HG03460 (cell line): ENCODE results near the gene CCDC27.

Experiments used
- ATAC-seq: cut with Tn5 transposase; IDR thresholded peaks from one replicate; pipeline ENCODE4 v1.9.1; 2021; ENCODE audit not compliant: unreplicated experiment

Gene CCDC27

GRCh38 chr1:3817138-3817740 lies 65.0 kb downstream of the CCDC27 start:
- ATAC-seq = no peak

GRCh38 chr1:3817821-3818597 lies 65.8 kb downstream of the CCDC27 start:
- no peak for ATAC-seq

- ATAC-seq = no peak
These were observed 67.5 kb downstream of the CCDC27 start for GRCh38 chr1:3819771-3820200.

GRCh38 chr1:3820316-3820715 lies 68.1 kb downstream of the CCDC27 start:
- no peak for ATAC-seq

- ATAC-seq = no peak
These were observed 68.8 kb downstream of the CCDC27 start for GRCh38 chr1:3821004-3821403.
